ENCODE measurements around the gene BTNL3.

GRCh38 chr5:181052672-181053487, 64.2 kb downstream of the BTNL3 start:
- TF ChIP-seq EZH2phosphoT487 (IDR thresholded peaks at IDR 0.05; ENCODE audit: low read depth) (no peak), CTCF (IDR thresholded peaks at IDR 0.05; ENCODE audit: low read depth, low read length) (no peak)
